Muscle layer of colon (tissue), 2 donors: ENCODE results near the gene ENO1.
A peak's percentile ranks its signal among the peaks of the same experiment; 100 is the strongest.
"Not testable (repeated sequence)": the region's sequence is repeated elsewhere in the genome, so short reads cannot be mapped to it uniquely, and the experiment has no call there.

Experiments used
- H3K27ac ChIP-seq: one replicate; pipeline ENCODE4 v1.7.0; 2013; ENCODE audit warnings: low read depth, mild to moderate bottlenecking, low read length, moderate library complexity
- H3K27me3 ChIP-seq, 2 donors: one replicate each; pipeline ENCODE4 v1.7.0; 2013; ENCODE audit warnings: low read length in 2 of 2, mild to moderate bottlenecking in 2 of 2; ENCODE audit not compliant: insufficient read depth in 2 of 2, control insufficient read depth in 1 of 2
- H3K36me3 ChIP-seq: one replicate; pipeline ENCODE4 v1.7.0; 2013; ENCODE audit warnings: mild to moderate bottlenecking, low read length; ENCODE audit not compliant: insufficient read depth
- H3K4me1 ChIP-seq: one replicate; pipeline ENCODE4 v1.7.0; 2013; ENCODE audit warnings: mild to moderate bottlenecking, low read length; ENCODE audit not compliant: insufficient read depth
- H3K4me3 ChIP-seq, 2 donors: one replicate each; pipeline ENCODE4 v1.7.0; 2013; ENCODE audit warnings: low read length in 2 of 2, low read depth in 1 of 2, mild to moderate bottlenecking in 1 of 2, moderate library complexity in 1 of 2
- H3K9ac ChIP-seq: one replicate; pipeline ENCODE4 v1.7.0; 2013; ENCODE audit warnings: low read length
- H3K9me3 ChIP-seq: one replicate; pipeline ENCODE4 v1.7.0; 2013; ENCODE audit warnings: mild to moderate bottlenecking, low read length
- donor health status: abdominal sarcoma.
- donor health status: Adenocarcinoma of cecum.

Gene ENO1

DNA sequence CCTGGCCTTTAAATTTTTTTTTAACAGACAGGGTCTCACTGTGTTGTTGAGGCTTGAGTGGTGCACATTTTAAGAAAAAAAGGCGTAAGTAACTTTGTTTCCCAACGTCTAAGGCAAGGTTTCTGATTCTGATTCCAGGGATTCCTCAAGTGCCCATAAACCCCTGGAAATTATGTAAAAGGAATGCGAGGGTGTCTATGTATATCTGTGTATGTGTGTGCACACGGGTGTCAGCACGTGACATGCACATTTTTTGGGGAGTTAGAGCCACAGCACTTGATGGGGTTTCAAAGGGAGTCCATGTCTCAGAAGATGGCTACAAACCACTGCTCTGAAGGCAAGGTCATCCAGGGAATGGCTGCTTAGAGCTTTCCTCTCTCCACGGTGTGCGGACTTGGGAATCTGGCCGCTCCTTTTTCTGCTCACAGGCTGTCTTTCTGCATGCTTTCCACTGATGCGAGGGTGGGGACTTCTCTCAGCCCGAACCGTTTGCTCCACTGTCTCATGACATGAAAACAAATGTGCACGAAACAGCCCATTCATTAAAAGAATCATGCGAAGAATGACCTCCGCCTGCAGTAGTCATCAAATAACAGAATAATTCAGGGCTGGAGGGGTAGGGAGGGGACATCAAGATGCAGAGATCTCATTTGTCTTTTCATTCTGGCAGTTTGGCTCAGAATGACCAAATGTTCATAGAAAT, 42.4 kb downstream of the ENO1 start:
- no peaks in the 10 kb centered on the region for H3K36me3 ChIP-seq
- H3K4me3 ChIP-seq: no peak overlapping the region
- H3K4me1 ChIP-seq: no peaks in the 10 kb centered on the region
- no peaks in the 10 kb centered on the region for H3K9me3 ChIP-seq
- H3K27ac ChIP-seq: no peak overlapping the region
- H3K27me3 ChIP-seq: no peaks in the 10 kb centered on the region
- no peak overlapping the region for H3K9ac ChIP-seq

DNA sequence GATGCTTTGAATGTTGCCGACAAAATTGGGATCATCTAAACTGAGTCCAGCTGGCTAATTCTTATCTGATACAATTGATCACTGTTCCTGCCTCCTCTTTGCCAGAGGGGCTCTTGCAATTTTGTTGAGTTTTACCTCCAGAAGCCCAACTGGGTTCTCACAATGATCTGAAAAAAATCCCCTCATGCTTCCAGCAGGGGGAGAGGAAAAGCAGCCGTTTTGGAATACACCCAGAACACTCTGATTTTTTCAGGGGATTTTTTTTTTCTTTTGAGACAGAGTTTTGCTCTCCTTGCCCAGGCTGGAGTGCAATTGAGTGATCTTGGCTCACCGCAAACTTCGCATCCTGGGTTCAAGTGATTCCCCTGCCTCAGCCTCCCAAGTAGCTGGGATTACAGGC, 47.1 kb downstream of the ENO1 start:
- Histone ChIP-seq H3K36me3 (no peaks in the 10 kb centered on the region), H3K4me3 (no peak overlapping the region), H3K9me3 (no peaks in the 10 kb centered on the region)

DNA sequence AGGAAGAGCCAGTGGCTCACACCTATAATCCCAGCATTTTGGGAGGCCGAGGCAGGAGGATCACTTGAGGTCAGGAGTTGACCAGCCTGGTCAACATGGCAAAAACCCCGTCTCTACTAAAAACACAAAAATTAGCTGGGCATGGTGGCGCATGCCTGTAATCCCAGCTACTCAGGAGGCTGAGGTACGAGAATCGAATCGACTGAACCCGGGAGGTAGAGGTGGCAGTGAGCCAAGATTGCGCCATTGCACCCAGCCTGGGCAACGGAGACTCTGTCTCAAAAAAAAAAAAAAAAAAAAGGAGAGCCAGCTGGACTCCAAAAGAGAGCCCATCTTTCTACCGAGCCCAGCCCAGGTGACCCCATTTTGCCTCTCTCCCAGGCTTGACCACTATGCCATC, 47.8 kb downstream of the ENO1 start:
- H3K36me3 ChIP-seq, H3K27ac ChIP-seq, H3K4me1 ChIP-seq, H3K4me3 ChIP-seq, H3K27me3 ChIP-seq, H3K9ac ChIP-seq, H3K9me3 ChIP-seq: not testable (repeated sequence)

More for the DNA sequence above, 47.1 kb downstream of the ENO1 start:
- H3K27me3 ChIP-seq: no peaks in the 10 kb centered on the region
- H3K27ac ChIP-seq: no peak overlapping the region
- H3K4me1 ChIP-seq: no peaks in the 10 kb centered on the region
- no peak overlapping the region for H3K9ac ChIP-seq

DNA sequence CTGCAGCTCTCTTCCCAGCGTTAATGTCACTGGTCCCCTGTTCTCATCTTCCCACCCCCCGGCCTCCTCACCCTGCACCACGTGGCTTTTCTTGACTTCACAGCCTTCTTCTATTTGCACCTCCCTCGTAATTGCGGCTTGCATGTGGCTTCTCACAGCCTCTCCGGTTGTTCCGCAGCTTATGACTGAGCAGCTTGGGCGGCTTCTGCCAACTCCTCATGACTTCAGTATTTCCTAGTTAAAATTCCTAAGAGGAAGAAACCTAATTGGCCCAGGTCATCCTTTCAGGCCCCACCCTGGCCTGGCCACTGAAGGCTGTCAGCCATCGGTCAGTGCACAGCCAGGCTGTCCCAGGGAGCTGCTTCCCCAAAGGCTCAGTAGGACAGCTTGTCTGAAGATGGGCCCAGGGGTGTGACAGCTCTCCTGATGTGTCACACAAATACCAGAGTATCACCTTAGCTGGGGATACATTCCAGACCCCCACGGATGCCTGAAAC, 52.5 kb downstream of the ENO1 start:
- Histone ChIP-seq H3K27me3 (no peaks in the 10 kb centered on the region), H3K27ac (no peak overlapping the region), H3K4me3 (no peak overlapping the region), H3K4me1 (no peaks in the 10 kb centered on the region), H3K36me3 (no peaks in the 10 kb centered on the region), H3K9me3 (no peaks in the 10 kb centered on the region), H3K9ac (no peak overlapping the region)

DNA sequence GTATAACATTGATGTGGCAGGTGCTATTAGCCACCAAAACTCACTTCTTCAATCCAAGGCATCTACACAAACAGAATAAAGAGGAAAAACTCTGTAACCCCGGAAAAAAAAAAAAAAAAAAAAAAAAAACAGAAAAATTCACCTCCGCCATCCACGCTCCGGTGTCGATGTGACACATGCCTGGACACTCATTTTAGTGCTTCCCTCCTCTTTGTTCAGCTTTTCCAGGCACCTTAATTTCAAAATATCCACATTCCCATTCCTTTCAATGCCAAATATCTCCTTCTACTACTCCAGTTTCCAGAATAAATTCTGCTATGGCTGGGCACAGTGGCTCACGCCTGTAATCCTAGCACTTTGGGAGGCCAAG, 55.2 kb downstream of the ENO1 start:
- no peaks in the 10 kb centered on the region for H3K9me3 ChIP-seq
- H3K4me3 ChIP-seq: no peak overlapping the region
- H3K4me1 ChIP-seq: peaks cover 4% of the 10 kb centered on the region
- no peaks in the 10 kb centered on the region for H3K36me3 ChIP-seq
- no peak overlapping the region for H3K9ac ChIP-seq
- no peak overlapping the region for H3K27ac ChIP-seq
- H3K27me3 ChIP-seq: no peaks in the 10 kb centered on the region

DNA sequence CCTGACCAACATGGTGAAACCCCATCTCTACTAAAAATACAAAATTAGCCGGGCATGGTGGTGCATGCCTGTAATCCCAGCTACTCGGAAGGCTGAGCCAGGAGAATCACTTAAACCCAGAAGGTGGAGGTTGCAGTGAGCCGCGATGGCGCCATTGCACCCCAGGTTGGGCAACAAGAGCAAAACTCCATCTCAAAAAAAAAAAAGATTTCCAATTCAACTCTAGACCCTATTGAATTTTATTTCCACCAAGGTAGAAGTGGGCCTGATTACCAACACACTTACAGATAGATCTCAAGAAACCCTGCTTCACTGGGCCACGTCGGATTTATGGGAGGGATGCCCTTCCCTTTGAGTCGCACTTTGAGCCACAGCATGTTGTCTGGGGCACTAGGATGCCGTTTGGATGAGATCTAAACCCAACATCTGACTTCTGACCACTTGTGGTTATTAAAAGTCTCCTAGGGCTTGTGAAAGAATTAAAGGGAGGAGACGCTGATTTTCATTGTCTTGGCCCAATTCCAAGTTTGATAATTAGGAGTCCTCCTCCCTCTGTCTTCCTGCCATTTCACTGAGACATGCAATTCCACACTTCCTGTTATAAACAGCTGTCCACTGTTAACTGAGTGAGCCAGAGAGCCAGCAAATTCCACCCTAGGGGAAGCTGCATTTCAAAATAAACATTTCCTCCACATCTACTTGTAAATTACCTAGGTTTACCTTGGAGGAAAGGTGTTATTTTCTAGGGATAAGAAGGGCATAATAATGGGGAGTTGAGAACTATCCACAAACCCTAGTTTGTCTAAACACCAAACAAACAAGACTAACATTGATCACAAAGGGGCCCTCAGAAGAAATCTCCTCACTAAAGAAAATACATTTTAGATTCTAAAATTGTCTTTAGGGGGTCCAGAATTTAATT, 55.9 kb downstream of the ENO1 start:
- H3K9me3 ChIP-seq: no peaks in the 10 kb centered on the region
- H3K27me3 ChIP-seq: no peaks in the 10 kb centered on the region
- no peak overlapping the region for H3K4me3 ChIP-seq
- H3K4me1 ChIP-seq: peaks cover 5% of the 10 kb centered on the region
- H3K36me3 ChIP-seq: no peaks in the 10 kb centered on the region
- no peak overlapping the region for H3K9ac ChIP-seq
- no peak overlapping the region for H3K27ac ChIP-seq

DNA sequence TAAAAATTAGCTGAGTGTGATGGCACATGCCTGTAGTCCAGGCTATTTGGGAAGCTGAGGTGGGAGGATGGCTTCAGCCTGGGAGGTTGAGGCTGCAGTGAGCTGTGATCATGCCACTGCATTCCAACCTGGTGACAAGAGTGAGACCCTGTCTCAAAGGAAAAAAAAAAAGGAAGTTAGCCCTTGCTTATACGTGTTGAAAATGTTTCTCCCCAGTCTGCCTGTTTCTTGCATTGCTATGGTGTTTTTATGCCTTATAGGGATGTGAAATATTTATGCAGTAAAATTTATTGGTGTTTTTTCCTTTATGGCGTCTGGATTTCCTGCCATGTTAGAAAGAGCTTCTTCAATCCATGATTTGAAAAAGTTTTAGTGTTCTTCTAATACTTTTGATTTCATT, 57.4 kb downstream of the ENO1 start:
- no peak overlapping the region for H3K4me3 ChIP-seq
- H3K27me3 ChIP-seq: no peaks in the 10 kb centered on the region
- H3K36me3 ChIP-seq: no peaks in the 10 kb centered on the region
- peaks cover 5% of the 10 kb centered on the region for H3K4me1 ChIP-seq
- H3K27ac ChIP-seq: no peak overlapping the region
- H3K9me3 ChIP-seq: no peaks in the 10 kb centered on the region
- no peak overlapping the region for H3K9ac ChIP-seq

DNA sequence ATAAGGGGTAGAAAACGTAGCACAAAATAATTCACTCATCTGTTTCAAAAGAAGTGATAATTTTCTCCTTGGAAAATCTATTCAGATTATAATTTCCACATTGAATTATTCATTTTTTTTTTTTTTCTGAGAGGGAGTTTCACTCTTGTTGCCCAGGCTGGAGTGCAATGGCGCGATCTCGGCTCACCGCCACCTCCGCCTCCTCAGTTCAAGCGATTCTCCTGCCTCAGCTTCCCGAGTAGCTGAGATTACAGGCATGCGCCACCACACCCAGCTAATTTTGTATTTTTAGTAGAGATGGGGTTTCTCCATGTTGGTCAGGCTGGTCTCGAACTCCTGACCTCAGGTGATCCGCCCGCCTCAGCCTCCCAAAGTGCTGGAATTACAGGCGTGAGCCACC, 59.7 kb downstream of the ENO1 start:
- H3K4me1 ChIP-seq: peaks cover 25% of the 10 kb centered on the region
- H3K9me3 ChIP-seq, H3K27ac ChIP-seq, H3K4me3 ChIP-seq, H3K9ac ChIP-seq, H3K36me3 ChIP-seq, H3K27me3 ChIP-seq: not testable (repeated sequence)

DNA sequence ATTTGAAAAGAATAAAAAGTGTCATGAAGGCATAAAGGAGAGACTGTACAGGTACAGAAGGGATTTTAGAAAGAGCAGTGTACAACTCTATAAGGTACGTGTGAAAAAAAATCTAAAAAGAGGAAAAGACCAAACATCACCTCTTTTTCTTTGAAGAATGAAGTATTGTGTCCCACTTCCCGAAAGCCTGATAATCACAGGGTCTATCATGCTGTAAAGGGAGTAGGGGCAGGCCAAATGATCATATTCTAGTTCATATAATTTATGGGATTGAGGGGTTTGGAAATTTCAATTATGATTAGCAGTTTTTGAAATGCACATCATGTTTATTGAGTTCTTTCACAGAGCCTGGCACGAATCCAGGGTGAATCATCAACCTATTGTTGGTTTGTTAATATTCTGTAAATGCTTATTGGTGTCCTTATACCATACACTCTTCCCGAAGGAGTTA, 60.1 kb downstream of the ENO1 start:
- Histone ChIP-seq H3K9me3 (no peaks in the 10 kb centered on the region), H3K4me1 (peaks cover 29% of the 10 kb centered on the region), H3K27me3 (no peaks in the 10 kb centered on the region), H3K9ac (peak overlapping the region; percentile 86), H3K36me3 (no peaks in the 10 kb centered on the region), H3K27ac (peak overlapping the region; percentile 95), H3K4me3 (peak overlapping the region; percentile 56 to 78)

DNA sequence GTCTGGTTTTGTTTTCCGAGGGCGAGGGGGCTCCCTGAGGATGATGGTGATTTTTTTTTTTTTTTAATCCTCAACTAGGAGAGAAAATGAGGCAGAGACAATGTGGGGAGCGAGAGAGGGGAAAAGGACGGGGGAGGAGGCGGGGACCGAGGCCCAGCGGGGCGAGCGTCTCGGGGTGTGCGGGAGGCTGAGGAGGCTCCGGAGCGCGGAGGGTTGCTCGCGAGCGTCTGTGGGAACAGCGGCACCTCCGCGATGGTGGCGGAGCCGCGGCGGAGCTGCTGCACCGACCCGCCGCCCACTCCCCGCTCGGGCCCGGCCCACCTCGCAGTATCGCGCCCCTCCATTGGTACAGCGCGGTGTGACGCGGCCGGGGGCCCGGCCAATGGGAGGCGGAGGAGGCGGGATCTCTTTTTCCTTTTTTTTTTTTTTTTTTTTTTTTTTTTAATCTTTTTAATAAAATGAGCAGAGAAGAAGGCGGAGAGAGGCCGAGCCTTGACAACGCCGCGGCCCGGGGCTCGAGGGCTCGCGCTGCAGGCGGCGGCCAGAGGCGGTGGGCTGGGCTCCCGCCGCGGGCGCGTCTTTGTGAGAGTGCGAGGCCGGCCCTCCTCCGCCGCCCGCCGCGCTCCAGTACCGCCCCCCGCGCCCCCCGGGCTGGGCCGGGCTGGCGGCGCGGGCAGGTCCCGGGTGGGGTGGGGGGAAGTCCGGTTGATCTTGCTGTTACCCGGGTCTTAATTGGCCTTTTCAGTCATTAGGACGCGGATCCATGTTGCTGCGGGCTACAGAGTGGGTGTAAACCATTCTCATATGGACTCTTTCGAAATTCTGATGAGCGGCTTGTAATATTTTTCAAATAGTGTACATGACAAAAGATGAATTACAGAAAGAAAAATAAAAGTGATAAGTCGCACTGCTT, 60.8 kb downstream of the ENO1 start, which contains the start of gene RERE:
TSS of gene RERE (minus strand) at position 229 of the 913 bp plus-strand sequence.
- H3K4me3 ChIP-seq: peak within 1 kb of the TSS; percentile 93 to 99
- H3K4me1 ChIP-seq: peaks cover 35% of the 10 kb centered on the region
- peak within 1 kb of the TSS; percentile 96 for H3K9ac ChIP-seq
- H3K27ac ChIP-seq: peak within 1 kb of the TSS; percentile 99
- no peaks in the 10 kb centered on the region for H3K9me3 ChIP-seq
- H3K36me3 ChIP-seq: no peaks in the 10 kb centered on the region
- H3K27me3 ChIP-seq: no peaks in the 10 kb centered on the region
